ENCODE data around the gene UTS2B.

The UTS2B gene

DNA sequence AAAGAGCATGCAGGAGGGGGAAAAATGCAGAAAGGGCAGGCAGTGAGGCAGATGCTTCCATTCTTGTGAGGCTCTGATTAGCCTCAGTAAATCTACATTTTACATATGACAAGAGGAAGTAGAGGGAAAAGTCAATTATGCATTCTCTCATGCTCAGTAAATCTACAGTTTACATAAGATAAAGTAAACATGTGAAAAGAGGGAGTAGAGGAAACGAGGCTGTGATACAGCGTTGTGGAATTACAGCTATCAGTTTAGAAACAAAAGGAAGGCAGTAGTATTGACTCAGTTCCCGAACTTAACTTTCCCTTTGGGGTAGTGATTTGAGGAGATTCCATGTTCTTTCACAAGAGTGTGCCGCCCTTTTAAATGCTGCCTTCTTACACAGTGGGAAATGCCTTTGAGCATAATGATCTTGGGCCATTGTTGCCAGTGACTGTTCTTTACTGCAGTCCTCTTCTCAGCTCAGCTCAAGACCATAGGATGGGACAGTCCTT, 92.0 kb downstream of the UTS2B start:
- DNase-seq (ENCODE audit: low read depth), result no peak

DNA sequence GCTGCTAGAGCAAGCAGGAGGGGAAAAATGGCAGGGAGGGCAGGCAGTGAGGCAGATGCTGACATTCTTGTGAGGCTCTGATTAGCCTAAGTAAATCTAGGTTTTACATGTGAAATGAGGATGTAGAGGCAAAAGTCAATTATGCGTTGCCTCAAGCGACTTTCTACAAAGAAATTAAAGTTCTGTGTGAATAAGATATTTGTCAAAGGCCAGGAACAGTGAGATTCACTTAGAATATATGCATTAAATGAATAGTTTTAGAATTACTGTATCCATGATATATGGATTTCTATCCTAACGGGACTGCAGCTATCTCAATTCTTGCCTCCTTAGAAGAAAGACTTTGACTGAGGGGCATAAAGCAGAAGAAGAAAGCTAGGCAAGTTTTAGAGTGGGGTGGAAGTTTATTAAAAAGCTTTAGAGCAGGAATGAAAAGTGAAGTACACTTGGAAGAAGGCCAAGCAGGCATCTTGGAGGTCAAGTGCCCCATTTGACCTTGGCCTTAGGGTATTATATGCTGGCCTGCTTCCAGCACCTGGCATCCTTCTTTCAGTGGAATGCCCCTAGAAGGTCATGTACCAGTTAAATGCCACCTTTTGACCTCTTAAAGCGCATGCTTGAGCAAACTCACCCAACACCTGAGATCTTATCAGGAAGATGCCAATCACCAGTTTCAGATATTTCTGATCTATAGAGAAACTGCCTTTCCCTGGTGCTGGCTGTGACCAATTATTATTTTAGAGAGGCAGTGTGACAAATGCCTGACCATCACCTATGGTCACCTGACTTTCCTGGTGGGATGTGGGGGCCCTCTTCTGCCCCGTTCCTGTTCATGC, 93.1 kb downstream of the UTS2B start:
- no peak for DNase-seq (ENCODE audit: low read depth)

DNA sequence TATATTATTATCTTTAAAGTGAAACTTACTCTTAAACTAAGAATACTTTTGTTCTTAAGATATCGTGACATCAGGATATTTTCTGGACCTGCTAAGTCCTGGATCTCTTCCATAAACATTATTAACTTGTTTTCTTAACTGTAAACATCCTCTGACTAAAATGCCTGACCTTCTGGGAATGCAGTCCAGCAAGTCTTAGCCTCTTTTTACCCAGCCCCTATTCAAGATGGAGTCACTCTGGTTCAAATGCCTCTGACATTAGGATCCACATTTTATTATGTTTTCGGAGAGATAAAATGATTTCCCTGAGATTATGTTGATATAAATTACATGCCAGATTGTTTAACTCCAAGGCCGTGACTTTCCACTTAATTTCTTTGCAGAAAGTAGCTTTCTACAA, 93.7 kb downstream of the UTS2B start:
- no peak for DNase-seq (ENCODE audit: low read depth)

DNA sequence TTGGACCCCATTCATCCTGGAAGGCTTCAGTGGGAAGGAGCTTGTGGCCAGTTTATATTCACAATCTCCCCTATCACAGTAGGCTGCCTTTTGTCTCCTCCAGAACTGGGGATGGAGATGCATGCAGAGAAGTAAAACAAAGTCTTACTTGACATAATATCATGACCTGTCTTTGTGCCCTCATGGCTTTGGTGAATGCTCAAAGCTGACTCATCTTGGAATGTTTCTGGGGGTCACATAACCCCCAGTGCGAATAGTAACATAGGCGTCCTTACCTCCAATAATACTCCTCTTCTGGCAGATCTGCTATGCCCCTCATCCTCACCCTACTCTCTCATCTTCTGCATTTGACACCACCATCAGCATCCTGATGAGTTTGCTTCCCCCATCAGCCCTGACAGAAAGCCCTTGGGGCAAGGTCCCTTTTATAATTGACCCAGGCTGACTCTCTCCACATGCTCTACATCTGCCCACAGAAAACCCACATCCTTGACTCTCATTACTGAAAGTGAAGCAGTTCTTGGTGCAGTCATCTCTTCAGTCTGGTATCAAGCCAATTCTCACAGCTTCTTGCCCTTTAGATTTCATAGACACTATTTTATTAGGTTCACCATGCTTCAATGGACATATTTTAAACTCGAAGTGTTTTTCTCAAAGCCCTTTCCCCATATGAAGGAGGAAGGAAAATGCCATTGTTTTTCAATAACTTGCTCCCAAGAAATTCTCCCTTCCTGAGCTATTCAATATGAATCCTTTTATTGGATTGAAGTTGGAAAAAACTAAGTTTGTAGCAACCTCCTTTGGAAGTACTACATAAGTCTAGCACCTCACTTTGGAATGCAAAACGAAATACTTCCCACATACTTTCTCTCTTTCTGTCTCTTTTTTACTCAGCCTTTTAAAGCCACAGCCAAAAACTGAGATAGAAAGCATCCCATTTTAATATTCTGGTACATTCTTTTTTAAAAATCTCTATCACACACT, 94.7 kb downstream of the UTS2B start:
- DNase-seq (ENCODE audit: low read depth), result no peak

DNA sequence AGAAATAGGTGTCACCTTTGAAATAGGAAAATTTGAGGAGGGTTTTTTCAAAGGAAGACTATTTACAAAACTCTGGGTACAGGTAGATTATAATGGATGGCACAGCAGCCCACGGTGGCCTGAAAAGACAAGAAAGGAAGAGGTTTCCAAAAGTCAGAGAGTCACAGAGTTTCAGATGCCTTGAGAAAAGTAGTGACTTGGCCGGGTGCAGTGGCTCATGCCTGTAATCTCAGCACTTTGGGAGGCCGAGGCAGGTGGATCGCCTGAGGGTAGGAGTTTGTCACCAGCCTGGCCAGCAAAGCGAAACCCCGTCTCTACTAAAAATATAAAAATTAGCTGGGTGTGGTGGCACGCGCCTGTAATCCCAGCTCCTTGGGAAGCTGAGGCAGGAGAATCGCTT, 96.1 kb downstream of the UTS2B start:
- no peak for DNase-seq (ENCODE audit: low read depth)

DNA sequence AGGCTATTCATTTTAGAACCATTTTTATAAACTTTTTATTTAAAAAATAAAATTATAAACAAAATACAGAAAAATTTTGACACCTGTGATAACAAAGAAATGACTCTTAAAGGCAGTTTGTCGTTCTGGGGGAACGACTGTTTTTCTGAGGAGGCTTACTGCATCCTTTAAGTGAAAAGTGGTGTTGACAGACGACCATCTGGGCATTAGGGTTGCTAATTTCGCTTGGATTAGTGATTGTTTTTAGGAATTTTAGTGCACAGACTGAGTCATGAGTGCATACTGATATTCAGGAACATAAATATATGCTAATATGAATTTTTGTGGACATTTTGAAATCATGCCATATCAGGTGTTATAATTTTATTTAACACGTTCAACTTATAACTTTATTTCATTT, 102.8 kb downstream of the UTS2B start:
- DNase-seq (ENCODE audit: low read depth), result no peak

DNA sequence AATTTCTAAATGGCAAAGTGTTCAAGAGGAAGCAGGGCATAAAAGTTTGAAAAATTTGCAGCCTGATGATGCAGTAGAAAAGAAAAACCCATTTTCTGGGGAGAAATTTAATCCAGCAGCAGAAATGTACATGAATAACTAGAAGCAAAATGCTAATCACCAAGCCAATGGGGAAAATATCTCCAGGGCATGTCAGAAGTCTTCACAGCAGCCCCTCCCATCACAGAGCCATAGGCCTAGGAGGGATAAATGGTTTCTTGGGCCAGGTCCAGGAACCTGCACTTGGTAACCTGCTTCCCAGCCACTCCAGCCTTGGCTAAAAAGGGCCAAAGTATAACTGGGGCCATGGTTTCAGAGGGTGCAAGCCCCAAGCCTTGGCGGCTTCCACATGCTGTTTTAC, 108.7 kb downstream of the UTS2B start:
- DNase-seq (ENCODE audit: low read depth), result no peak

DNA sequence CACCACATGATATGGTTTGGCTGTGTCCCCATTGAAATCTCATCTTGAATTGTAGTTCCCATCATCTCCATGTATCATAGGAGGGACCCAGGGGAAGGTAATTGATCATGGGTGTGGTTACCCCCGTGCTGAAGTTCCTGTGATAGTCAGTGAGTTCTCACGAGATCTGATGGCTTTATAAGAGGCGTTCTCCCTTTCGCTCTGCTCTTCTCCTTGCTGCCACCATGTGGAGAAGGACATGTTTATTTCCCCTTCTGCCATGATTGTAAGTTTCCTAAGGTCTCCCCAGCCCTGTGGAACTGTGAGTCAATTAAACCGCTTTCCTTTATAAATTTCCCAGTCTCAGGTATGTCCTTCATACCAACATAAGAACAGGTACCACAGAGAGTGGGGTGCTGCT, 109.4 kb downstream of the UTS2B start:
- DNase-seq (ENCODE audit: low read depth), result no peak

DNA sequence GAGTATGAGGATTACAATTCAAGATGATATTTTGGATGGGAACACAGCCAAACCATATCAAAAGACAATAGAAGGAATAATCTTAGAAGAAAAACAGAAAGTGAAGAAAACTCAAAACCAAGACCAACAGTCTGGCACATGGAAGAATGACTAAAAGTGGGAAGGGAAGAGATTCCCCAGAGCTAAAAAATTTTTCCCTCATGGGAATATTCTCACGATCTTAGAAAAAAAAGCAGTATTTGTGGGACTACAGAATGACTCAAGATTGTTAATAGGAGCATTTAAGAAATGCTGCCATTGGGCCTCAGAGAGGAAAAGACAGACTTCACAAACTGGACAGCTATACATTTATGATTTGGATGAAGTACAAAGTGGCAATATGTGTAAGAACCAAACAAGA, 113.0 kb downstream of the UTS2B start:
- DNase-seq (ENCODE audit: low read depth), result no peak
